GM18507 (cell line): Measurements from ENCODE around the gene PRDM16.

Experiments
- DNase-seq: peaks from one replicate; pipeline ENCODE4 v3.0.0; 2011; ENCODE audit warnings: low read depth; ENCODE audit not compliant: insufficient read length; ENCODE audit errors: extremely low spot score
- FAIRE-seq: peaks from 2 replicates; lab custom pipeline; 2011; peaks lifted over from hg19 to GRCh38; lab: Jason Lieb, UNC

Gene PRDM16

GRCh38 chr1:3483801-3484444 lies 414.9 kb downstream of the PRDM16 start:
- DNase-seq (peak; percentile 29), FAIRE-seq (no peak)

- FAIRE-seq (no peak), DNase-seq (no peak)
Measured at GRCh38 chr1:3485016-3485415, 416.0 kb downstream of the PRDM16 start.
